Adrenal gland (tissue), 12 donors: ENCODE data around the gene TRIO. TPM values are rescaled to one million over a fixed set of nuclear protein-coding genes. Genes with fewer than 3 reads are reported as not detected.

Experiments
- DNase-seq, 7 donors: peaks; one replicate each; pipeline ENCODE4 v3.0.0-alpha.2; 2019 to 2020
- H3K27ac ChIP-seq, 5 donors: fragments of 200-600 bp; sonication (generic) in 4 of 5; 1 replicate in 3 of 5; 2 replicates in 2 of 5; pipeline versions ENCODE4 v1.5.1 to v1.8.0; 2016 to 2020; ENCODE audit warnings: mild to moderate bottlenecking in 1 of 5
- H3K27me3 ChIP-seq: fragments of 200-600 bp; 2 replicates; pipeline ENCODE4 v1.8.0; 2021
- H3K36me3 ChIP-seq, 2 donors: fragments of 200-600 bp; replicated peaks in 1 of 2; 1 replicate in 1 of 2; 2 replicates in 1 of 2; pipeline versions ENCODE4 v1.5.1 to v1.8.0; 2018 to 2022
- H3K4me1 ChIP-seq, 2 donors: fragments of 200-600 bp; replicated peaks in 1 of 2; 1 replicate in 1 of 2; 2 replicates in 1 of 2; pipeline versions ENCODE4 v1.5.1 to v1.8.0; 2018 to 2021
- H3K4me3 ChIP-seq, 4 donors: fragments of 200-600 bp; sonication (generic) in 3 of 4; one replicate each; pipeline ENCODE4 v1.5.1; 2016 to 2018
- H3K9me3 ChIP-seq, 3 donors: fragments of 200-600 bp; sonication (generic) in 1 of 3; replicated peaks in 1 of 3; 1 replicate in 2 of 3; 2 replicates in 1 of 3; pipeline versions ENCODE4 v1.5.1 to v1.8.0; 2016 to 2021
- CTCF ChIP-seq, 6 experiments: fragments of 450-650 bp in 4 of 6; fragments of 200-600 bp in 2 of 6; sonication (generic) in 1 of 6; IDR thresholded peaks; 1 replicate in 5 of 6; 2 replicates in 1 of 6; pipeline versions ENCODE4 v1.5.1 to v1.8.0; 2016 to 2021; ENCODE audit warnings: antibody characterized with exemption in 6 of 6, mild to moderate bottlenecking in 2 of 6, moderate library complexity in 1 of 6
- POLR2A ChIP-seq, 2 donors: fragments of 450-650 bp; IDR thresholded peaks; one replicate each; pipeline ENCODE4 v1.6.1; 2017; ENCODE audit warnings: antibody characterized with exemption in 2 of 2, mild to moderate bottlenecking in 2 of 2, moderate library complexity in 1 of 2
- WGBS, 4 donors: extraction: QIAGEN DNeasy Blood & Tissue Kit in 2 of 4; methylation state at CpG; one replicate each; pipeline versions ENCODE4 v1.1.5 to v1.1.7; 2013 to 2017; 5-methylcytosine and 5-hydroxymethylcytosine counted together
- intact Hi-C, 2 donors: fragments of 100-400 bp; cut with DNase I; formaldehyde crosslinking; loops; one replicate each; pipeline versions ENCODE4 v1.14.1 to v1.15.0; 2022 to 2023
- polyA plus RNA-seq, 3 donors: library from polyadenylated mRNA; stranded (reverse); fragments of 200-250 nt in 2 of 3; fragments of 350-450 nt in 1 of 3; fragmentation: Illumina TruSeq in 1 of 3; extraction: RNeasy Lipid Tissue Mini Kit (QIAGEN cat#74804) in 1 of 3; gene quantifications; one replicate each; pipeline ENCODE4 v1.2.3, GENCODE V29; 2013 to 2014
- total RNA-seq, 9 donors: library from RNA; depleted of rRNA in 4 of 9; stranded (reverse); fragments of >200 nt in 4 of 9; fragments of 120-200 nt in 1 of 9; fragmentation: NEBNext Ultra II Directional in 1 of 9; extraction: Animal tissue kit (Norgen Biotek cat#: 25700) in 1 of 9; gene quantifications; one replicate each; pipeline versions ENCODE4 v1.1.0 to v1.2.4, GENCODE V29; 2013 to 2023
- donor health status: healthy with polysubstance abuse.
- donor health status: Bipolar disorder and iron deficiency.
- donor health status: DM: yes; HTN: yes; CAD: no.
- donor health status: DM: no; HTN: no; CAD: no.
- donor health status: DM: no; HTN: no; CAD: no.
- donor health status: DM: yes; HTN: yes; CAD: no.

TRIO gene
- total and polyA plus RNA-seq, 12 donors, result 27.3 to 109 (median 72.4) TPM

GRCh38 chr5:14129123-14129522 lies 14.0 kb upstream of the TRIO start:
- intact Hi-C loops, result no loop called here

GRCh38 chr5:14131855-14132503 lies 11.2 kb upstream of the TRIO start:
- no peaks in the 10 kb centered on the region for H3K4me1 ChIP-seq
- intact Hi-C loops, result no loop called here
- no peak overlapping the region for H3K4me3 ChIP-seq
- no peak for TF ChIP-seq POLR2A (IDR thresholded peaks at IDR 0.05)
- TF ChIP-seq CTCF (IDR thresholded peaks at IDR 0.05), result no peak
- no peak for DNase-seq
- no peak overlapping the region for H3K27ac ChIP-seq
- 53 to 63% (median 59%) methylated on average over 6 of the region's 6 CpGs for WGBS, 4 donors
- H3K27me3 ChIP-seq, result no peaks in the 10 kb centered on the region
- no peaks in the 10 kb centered on the region for H3K9me3 ChIP-seq
- no peaks in the 10 kb centered on the region for H3K36me3 ChIP-seq

More at GRCh38 chr5:14129123-14129522, 14.0 kb upstream of the TRIO start:
- H3K27me3 ChIP-seq, result no peaks in the 10 kb centered on the region
- H3K36me3 ChIP-seq, result no peaks in the 10 kb centered on the region
- no peaks in the 10 kb centered on the region for H3K4me1 ChIP-seq
- H3K4me3 ChIP-seq, result no peak overlapping the region
- no peak for DNase-seq
- no peaks in the 10 kb centered on the region for H3K9me3 ChIP-seq
- WGBS, 4 donors, result 44 to 83% (median 74%) methylated on average over 1 of the region's 1 CpG
- H3K27ac ChIP-seq, result no peak overlapping the region
- TF ChIP-seq CTCF (IDR thresholded peaks at IDR 0.05) (no peak), POLR2A (IDR thresholded peaks at IDR 0.05) (no peak)

- Histone ChIP-seq H3K4me3 (no peak overlapping the region), H3K4me1 (no peaks in the 10 kb centered on the region), H3K9me3 (no peaks in the 10 kb centered on the region), H3K27ac (no peak overlapping the region), H3K27me3 (no peaks in the 10 kb centered on the region), H3K36me3 (no peaks in the 10 kb centered on the region)
- intact Hi-C loops, result no loop called here
- TF ChIP-seq POLR2A (IDR thresholded peaks at IDR 0.05) (no peak), CTCF (IDR thresholded peaks at IDR 0.05) (no peak)
- 68 to 83% (median 74%) methylated on average over 2 of the region's 2 CpGs for WGBS, 4 donors
- no peak for DNase-seq
Observed at GRCh38 chr5:14133394-14133793, 9.7 kb upstream of the TRIO start.

- no peaks in the 10 kb centered on the region for H3K9me3 ChIP-seq
- no peak overlapping the region for H3K4me3 ChIP-seq
- H3K27ac ChIP-seq, result no peak overlapping the region
- H3K4me1 ChIP-seq, result no peaks in the 10 kb centered on the region
- intact Hi-C loops, result no loop called here
- H3K27me3 ChIP-seq, result no peaks in the 10 kb centered on the region
- no peaks in the 10 kb centered on the region for H3K36me3 ChIP-seq
- DNase-seq, result no peak
- TF ChIP-seq CTCF (IDR thresholded peaks at IDR 0.05), result no peak
- no peak for TF ChIP-seq POLR2A (IDR thresholded peaks at IDR 0.05)
- 84 to 100% (median 86%) methylated on average over 1 of the region's 1 CpG for WGBS, 4 donors
Observed at GRCh38 chr5:14134083-14134482, 9.1 kb upstream of the TRIO start.
